Epidermal melanocyte (primary cell): ENCODE results near the gene NRIP3.
"Not testable (repeated sequence)": the region's sequence is repeated elsewhere in the genome, so short reads cannot be mapped to it uniquely, and the experiment has no call there.

ENCODE experiments used
- DNase-seq: peaks from one replicate; pipeline ENCODE4 v3.0.0; 2011; ENCODE audit warnings: low spot score; ENCODE audit not compliant: insufficient read length

NRIP3 gene

DNA sequence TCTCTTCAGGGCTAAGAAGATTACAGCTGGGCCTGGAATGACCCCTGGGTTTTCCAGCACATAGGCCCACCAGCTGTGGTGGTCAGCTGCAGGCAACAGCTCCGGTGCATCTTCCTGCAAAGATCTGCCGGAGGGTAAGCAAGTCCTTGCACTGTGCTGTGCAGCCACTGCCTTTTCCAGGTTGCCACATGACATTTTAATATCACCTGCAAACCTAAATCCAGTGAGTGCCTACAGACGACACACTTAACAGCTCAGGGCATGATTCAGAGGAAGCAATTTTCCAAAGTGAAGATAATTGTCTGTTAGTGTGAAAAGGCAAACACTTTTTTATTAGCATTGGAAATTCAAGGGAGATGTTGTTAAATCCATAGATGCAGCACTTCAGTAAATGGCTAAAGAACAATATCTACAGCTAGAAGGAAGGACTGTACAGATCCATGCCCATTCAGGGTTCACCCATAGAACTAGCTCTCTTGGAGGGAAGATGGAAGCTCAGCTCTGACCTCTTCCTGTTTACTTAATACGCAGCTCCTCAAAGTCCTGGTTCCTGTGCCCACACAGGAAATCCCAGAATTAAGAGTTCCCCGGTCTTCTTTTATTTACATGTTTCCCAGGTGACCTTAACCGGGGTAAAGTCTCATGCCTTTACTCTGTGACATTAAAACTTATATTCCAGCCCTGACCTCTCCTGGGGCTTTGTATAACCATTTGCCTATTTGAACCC lies 13.3 kb upstream of the NRIP3 start:
- no peak for DNase-seq

DNA sequence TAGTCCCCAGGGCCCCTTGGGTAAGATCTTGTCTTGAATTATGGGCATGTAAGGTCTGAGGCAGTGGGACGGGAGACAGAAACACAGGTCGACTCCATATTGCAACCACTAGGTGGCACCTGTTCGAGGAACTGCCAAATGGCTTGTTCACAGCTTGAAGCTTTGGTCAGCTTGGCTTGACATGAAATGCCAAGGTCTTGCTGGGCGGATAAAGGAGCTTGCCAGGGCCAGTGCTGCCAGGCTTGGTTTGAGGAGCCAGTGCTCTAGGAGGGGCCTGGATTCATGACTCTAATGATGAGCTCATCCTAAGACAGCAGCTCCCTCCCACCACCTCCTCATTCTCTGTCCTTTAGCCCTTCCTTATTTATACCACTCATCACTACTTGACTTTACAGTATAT lies 11.9 kb upstream of the NRIP3 start:
- DNase-seq = peak; percentile 70

DNA sequence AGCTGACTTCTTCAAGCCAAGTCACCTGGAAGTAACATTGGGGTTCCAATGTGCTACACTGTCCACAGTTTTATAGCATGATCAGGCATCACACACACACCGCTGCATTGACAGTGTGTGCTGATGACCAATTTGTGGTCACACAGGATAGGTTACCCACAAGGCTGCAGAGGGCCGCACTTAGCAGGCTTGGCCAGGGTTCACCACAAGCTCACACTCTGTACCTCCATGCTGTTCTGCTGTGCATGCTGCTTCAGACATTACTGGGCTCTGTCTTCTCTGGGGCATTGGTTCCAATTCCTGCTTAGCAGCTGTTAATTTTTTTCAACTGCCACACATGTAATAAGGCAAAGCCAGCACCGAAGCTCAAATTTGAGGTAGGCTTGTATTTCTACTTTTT lies 11.0 kb upstream of the NRIP3 start:
- DNase-seq = no peak

DNA sequence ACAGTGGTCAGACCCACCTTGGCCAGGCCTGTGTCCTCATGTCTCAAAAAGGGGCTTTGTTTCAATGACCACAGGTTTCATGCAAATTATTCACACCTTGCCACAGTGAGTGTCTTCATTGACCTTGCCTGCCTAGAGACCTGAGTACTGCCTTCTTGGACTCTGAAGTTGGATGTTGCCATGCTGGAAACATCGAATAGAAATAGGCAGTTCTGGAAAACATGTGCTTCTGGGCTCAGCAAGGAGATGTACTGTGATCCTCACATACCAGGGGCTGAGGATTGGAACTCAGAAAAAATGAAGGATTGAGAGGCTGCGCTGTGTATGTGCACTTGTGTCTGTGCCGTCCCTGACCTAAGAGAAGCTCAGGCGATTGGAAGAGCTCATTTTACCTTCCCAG lies 9.6 kb upstream of the NRIP3 start:
- no peak for DNase-seq

DNA sequence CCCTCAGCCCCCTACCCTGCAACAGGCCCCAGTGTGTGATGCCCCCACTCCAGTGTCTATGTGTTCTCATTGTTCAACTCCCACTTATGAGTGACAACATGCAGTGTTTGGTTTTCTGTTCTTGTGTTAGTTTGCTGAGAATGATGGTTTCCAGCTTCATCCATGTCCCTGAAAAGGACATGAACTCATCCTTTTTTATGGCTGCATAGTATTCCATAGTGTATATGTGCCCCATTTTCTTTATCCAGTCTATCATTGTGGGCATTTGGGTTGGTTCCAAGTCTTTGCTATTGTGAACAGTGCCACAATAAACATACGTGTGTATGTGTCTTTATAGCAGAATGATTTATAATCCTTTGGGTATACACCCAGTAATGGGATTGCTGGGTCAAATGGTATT lies 5.7 kb upstream of the NRIP3 start:
- not testable (repeated sequence) for DNase-seq

DNA sequence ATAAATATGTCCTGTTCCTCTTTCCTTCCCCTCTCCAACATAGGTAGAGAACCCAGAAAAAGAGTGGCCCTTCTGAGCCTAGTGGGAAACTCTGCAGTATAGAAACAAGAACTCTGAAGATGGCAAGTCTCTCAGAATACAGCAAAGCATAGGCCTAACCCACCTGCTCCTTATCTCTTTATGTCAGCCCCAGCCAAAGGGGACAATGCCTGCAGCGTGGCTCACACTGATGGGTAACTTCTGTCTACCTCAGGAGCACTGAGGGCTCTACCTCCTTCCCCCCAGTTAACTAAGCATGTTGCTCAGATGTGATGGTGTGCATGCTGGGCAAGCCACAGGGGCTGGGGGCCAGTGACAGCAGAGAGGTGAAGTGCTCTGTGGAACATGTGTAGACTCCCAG lies 4.9 kb upstream of the NRIP3 start:
- DNase-seq = no peak

DNA sequence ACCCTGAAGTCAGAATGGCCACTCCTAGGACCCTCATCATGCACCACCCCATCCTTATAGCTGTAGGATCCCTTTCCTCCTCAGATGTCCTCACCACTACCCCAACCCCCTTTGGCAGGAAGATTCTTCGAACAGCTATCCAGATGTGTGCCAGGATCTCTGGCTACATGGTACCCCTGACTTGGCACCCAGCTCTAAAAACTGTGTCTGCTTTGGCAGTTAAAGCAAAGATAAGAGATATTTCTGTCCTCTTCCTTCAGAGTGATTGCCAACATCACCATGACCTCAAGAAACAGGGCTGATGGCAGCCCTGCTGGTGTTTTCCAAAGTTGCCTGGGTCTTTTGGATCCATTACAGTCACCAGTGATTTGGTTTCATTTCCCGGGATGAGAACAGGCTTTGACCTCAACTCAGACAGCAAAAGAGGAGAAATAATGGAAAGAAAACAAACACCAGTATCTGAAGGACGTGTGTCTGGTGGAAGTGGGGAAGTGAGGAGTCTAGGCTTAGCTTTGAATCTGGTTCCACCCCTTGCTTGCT lies 4.3 kb upstream of the NRIP3 start:
- no peak for DNase-seq

DNA sequence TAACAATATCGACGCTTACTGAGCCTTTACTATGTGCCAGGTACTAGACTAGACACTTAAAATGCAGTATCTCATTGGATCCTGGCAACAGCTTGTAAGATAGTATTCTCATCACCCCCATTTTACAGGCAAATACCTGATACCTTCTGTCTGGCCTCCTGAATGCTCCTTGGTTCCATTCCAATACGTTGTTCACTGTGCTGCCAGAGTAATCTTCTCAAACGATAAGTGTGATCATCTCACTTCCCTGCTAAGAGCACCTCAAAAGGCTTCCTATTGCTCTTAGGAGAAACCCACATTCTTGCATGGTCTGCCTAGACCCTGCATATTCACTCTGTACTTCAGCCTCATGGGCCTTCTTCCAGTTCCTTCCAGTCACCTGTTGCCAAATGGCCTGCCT lies 1.3 kb upstream of the NRIP3 start:
- DNase-seq = no peak

DNA sequence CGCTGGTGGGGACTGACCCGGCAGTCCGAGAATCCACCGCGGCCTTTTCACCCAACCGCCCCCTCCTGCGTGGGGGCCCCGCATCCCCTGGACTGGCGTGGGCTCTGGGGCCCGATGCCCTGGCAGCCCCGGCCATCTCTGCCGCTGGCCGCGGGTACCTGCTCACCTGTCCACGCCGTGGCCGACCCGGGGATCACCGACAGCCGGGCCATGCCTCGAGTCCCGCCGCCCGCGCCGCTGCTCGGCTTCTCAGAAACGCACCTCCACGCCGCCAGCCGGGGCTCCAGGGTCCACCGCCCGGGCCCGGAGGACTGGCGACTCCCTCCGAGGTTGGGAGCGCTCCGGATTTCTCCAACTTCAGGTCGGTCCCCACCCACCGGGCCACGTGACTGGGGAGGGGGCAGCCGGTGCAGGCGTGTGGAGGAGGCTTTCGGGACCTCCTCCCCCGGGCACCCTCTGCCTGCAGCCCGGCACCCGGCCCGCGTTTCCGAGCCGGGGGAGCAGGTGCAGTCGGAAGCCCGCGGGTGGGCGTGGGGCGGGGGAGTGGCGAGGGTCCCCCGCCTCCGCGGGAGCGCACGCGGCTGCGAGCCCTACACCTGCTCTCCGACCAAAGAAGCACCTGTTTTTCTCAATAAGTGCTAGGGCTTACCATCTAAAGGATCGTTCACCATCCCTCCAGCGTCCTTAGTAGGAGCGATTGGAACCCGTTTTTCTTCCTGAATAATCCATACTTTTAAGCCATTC lies 554 bp upstream of the NRIP3 start:
- no peak for DNase-seq

DNA sequence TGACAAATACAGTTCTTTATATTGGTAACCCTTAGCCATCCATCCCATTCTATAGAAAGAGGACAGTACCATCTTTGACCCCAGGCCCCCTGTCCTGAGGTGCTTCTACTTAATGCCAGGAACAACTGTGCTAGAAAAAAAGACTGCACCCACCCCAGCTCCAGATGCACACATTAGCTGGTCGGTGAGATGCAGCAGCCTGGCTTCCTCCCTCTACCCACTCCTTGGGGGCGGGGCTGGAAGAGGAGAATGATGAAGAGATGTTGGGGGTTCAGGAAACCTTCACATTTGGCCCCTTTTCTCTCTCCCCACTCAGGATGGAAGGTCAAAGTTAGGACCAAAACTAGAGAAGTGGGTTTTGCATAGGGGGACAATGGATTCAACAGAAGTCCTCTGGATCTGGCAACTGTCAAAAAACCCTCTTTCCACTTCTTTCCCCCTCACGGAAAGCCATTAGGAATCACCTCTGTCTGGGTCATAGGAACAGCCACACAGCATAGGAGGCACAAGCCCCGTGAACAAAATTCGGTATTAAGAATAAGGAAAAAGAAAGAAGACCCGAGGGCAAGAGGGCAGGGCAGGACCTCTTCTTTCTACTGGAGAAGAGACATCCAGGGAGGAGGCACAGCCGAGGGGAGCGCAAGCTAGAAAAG lies 755 bp downstream of the NRIP3 start:
- DNase-seq = no peak

DNA sequence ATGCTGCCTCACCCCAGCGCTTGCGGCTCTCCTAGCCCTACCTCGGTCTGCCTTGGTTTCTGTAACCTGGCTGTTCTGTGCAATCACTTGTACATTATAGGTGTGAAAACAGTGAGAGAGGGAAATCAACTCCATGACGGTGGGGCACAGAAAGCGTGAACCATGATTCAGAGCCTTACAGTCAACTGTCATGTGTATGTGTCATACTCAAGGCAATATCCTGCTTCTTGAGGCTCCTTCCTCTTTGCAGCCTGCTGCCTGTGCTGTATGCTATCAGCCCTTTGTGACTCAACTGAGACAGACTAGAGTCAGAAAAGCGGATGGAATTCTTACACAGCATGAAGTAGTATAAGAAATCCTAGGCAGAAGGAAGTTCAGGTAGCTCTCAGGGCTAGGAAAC lies 2.1 kb downstream of the NRIP3 start:
- DNase-seq = no peak

DNA sequence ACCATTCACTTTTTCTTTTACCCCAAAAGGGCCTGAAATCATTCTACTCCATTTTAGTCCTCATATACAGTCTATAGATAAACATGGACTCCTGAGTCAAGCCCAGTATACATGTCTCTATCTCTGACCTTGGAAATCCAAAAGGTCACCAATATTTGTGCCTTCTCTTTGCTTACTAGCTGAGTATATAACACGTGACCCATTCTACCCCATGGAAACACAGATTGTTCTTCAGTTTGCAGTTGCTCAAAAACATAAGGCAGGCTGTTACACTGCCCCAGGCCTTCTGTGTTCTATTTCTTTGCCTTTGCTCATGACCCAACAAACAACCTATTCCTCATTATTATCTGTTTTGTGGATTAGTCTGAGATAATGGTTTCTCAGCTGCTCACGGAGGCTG lies 5.8 kb downstream of the NRIP3 start:
- DNase-seq = no peak

DNA sequence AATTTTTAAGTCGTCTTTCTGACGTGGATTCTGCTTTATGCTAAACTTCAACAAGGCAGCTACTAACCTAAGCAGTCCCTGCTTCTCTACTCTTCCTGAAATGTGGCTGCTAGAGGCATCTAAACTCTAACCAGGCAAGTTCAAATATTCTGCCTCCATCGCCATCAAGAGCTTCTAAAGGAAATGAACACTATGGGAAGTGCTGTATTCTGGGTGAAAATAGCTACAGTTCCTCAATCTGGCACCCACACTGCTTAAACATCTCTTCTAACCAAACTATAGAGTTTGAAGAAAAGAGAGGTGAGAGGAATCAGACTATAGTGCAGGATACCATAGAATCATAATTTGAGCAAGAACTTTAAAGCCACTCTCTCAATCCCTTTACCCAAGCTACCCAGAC lies 6.3 kb downstream of the NRIP3 start:
- no peak for DNase-seq

DNA sequence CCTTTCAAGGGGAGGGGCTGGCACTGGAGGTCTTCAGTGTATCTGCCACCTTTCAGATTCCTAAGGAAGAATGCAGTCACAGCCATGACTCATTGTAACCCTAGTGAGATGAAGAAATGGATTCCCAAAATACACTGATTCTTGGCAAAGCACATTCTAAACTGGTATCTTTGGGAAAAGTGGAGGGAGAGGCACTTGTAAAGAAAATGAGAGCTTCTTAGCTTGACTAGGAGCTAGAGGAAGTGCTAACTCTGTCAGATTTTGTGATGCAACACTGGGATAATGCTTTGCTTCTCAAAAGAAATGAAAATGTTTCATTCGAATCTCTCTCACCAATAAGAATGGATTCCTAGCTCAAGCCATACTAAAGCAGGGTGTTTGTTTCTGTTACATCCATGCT lies 14.3 kb downstream of the NRIP3 start:
- DNase-seq = no peak

DNA sequence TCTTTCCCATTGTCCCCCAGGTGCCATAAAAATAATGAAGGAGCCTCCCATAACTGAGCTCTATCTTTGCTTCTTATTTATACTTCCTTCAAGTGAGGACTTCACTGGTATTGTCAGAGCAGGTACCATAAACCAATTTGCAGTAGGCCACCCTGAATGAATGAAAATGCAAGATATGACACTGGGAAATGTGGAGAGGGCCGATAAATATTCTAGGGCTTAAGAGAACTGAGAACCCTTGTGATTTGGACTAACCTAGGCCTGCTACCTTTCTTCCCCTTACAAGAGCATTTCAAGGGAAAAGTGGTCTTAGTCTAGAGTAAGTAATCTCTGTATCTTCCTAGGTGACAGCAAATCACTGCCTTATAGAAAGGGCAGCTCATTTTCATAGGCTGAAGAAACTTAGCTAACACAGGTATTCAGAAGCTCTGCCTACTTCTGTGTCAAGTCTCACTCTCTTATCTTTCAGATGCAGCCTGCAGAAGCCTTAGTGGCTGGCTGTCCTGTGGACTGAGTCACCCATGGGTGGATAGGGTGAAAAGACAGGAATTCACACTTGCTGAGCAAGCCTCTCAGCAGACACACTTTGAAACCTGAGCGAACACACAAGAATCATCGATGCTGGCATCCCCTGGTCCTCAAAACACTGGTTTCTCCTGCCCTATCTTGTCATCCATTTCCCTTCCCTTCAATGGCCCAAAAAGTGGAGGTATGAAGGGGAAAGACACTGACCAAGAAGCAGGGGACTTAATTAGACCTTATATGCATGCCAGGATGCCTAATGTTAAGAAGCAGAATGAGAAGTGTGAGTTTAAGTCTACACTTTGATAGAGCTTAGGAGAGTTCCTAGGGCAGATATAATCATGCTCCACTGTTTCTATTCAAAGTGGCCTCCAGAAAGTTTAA lies 15.2 kb downstream of the NRIP3 start:
- DNase-seq = no peak

DNA sequence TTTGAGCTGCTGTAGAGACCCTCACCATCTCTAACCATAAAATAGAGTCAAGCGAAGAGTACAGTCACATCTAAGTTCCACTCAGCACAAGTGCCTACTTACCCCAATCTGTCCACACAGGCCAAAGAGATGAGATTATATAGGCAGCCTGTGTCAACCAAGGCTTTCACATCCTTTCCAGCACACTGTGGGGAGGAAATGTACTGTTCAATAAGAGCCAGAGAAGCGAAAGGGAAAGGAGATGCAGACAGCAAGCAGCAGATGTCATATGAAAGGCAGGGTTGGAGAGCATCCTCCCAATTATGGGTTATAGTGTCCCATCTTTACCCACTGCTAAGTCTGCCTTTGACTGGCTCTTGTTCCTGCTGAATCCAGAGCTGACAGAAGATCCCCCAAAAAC lies 16.4 kb downstream of the NRIP3 start:
- no peak for DNase-seq

DNA sequence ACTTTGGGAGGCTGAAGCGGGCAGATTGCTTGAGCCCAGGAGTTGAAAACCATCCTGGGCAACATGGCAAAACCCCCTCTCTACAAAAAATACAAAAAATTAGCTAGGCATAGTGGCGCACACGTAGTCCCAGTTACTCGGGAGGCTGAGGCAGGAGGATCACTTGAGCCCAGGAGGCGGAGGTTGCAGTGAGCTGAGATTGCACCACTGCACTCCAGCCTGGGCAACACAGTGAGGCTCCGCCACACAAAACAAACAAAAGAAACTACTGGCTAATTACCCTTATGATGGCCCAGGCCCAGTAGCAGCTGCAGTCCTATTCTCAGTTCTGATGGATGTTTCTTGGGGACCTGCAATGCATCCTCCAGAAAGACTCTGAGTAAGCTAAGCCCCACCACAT lies 17.0 kb downstream of the NRIP3 start:
- not testable (repeated sequence) for DNase-seq

DNA sequence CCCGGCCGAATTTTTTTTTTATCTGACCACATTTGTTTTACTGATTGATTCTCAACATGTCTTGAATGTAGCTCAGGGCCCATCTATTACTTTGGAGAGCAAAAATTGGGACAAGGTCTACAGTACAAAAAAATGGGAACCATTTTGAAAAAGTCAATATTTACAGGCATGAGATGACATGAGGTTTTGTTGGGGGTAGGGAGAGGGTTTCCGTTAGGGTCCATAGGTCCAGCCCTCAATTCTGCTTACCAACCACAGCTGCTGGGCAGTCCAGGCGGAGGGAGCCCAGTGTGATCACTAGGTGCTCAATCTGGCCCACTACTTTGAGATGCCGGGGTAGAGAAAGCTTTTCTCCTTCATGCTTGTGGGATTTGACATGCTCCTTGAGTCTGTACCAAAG lies 18.3 kb downstream of the NRIP3 start:
- DNase-seq = no peak

DNA sequence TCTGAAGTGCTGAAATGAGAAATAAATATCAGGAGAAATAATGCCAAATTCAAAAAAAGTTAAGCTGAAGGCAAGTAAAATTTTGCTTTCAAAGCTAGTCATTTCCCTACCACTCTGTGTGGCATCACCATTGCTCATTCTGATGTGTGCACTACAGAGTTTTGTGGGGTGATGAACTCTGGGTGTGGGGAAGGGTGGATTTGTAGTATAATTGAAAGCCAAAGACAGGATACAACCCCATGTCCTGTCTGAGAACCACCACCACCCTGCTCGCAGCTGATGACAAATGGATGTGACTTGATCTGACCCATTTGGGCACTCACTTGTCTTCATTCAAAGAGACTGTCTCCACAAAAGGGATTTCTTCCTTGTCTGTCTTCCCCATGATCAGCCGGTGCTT lies 20.2 kb downstream of the NRIP3 start:
- no peak for DNase-seq

DNA sequence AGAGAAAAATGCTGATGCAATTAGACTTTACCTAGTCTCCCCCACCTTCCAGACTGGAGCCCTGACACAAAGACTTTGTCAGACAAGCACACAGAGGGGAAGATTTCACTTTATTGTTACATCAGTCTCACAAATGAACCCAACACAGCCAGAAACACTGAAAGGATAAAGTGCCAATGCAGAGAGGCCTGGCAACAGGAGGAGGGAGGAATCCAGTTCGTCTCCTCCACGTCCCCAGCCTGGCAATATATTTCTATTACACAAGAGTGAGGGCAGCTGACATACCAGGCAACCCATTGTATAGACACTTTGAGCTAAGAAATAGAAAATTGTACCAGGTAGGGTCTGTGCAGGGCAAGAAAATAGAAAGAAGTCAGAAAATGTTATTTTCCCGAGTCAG lies 23.3 kb downstream of the NRIP3 start:
- no peak for DNase-seq

DNA sequence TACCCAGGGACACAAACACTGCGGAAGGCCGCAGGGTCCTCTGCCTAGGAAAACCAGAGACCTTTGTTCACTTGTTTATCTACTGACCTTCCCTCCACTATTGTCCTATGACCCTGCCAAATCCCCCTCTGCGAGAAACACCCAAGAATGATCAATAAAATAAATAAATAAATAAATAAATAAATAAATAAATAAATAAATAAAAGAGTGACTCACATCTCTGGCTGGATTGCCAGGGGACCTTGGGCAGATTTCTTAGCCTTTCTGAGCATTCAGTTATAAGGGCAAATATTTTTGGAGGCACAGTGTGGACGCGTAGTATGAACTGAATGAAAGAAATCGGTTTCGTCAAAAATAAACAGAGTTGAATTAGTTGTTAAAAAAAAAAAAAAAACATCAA lies 24.4 kb downstream of the NRIP3 start:
- not testable (repeated sequence) for DNase-seq
